Activated CD4-positive, CD25-positive, alpha-beta regulatory T cell (primary cell): Measurements from ENCODE around the gene MVP.

ENCODE experiments used
- DNase-seq, 4 experiments: peaks; one replicate each; lab custom pipeline; 2025; lab: John Stamatoyannopoulos, UW

MVP gene

GRCh38 chr16:29804455-29805231 is 15.6 kb upstream of the MVP start:
- DNase-seq, result no peak

DNA sequence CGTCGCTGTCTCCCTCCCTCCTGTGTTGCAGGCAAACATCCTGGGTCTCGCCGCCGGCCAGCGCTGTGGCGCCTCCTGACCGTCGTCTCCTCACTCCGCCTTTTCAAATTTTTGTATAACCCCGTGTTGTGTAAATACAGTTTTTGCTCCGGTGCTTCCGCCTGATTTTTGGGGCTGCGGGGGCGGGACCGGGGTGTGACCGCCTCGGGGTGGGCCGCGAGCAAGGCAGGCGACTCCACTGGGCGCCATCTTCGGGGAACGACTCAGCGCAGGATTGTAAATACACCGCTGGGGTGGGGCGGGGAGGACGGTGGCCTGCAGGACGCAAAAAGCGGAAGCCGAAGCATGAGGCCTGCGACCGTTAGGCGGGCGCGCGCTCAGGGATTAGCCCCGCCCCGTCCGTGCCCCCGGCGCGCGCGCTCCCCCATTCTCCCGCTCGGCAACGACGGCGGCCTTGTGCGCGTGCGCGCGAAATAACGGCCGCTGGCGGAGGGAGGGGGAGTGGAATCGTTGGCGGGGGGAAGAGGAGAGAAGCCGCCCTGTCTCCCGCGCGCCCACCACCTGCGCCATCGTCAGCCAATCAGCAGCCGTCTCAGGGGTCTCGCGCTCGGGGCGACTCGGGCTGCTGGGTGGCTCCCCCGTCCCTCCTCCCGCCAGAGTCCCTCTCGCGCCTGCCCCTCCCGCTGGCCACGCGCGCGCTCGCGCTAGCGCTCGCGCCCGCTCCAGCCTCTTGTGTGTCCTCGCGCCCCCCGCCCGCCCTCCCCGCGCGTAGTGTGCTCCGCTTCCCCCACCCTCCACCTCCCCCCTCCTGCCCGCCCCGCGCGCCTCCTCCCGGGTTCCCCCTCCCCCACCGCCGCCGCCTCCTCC is 14.8 kb upstream of the MVP start:
- peak; percentile 93 to 98 (median 96) for DNase-seq

DNA sequence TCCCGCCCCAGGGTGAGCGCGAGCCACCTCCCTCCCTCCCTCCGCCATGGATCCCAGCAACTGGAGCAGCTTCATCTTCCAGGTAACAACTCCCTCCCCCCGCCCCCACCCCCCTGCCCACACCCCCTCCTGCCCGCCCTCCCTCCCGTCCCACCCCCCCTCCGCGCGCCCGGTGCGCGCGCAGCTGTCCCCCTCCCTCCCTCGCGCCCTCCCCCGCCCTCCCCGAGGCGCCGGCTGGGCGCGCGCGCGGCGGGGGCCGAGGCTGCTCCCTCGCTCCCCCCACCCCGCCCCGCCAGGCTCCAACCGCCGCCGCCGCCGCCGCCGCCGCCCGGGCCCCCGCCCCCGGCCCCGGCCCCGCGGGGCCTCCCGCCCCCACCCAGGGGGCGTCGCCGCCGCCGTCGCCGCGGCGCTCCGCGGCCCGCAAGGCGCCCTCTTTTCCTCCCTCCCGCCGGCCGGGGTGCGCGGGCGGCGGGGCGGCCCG is 14.1 kb upstream of the MVP start, which contains the start of gene MAZ:
MAZ (plus strand) TSS at position 431 of the 481 bp plus-strand sequence. CDS start 173 bp downstream, outside the sequence.
- DNase-seq, result peak in 3 of 4 experiments; percentile 83 to 84 (median 83)

- DNase-seq, result peak in 3 of 4 experiments; percentile 31 to 35 (median 32)
Observed at GRCh38 chr16:29806641-29807425, 13.4 kb upstream of the MVP start.

DNA sequence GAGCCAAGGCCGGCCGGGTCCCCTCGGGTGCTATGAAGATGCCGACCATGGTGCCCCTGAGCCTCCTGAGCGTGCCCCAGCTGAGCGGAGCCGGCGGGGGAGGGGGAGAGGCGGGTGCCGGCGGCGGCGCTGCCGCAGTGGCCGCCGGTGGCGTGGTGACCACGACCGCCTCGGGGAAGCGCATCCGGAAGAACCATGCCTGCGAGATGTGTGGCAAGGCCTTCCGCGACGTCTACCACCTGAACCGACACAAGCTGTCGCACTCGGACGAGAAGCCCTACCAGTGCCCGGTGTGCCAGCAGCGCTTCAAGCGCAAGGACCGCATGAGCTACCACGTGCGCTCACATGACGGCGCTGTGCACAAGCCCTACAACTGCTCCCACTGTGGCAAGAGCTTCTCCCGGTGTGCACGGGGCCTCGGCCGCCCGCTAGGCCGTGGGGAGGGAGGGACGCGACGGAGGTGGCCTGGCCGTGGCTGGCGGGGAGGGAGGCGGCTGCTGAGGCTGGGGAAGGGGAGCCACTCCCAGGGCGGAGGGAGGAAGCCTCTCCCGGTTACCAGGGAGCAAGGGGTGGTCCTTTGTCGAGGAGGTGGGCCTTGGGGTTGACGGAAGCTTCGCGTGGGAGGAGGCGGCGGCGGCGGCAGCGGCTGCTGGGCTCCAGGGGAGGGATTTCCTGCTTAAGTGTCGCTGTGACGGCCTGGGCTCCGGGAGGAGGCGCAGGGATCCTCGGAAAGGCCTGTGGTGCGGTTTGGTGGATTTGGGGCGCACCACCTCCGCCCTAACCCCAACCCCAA is 12.6 kb upstream of the MVP start:
- DNase-seq, result peak; percentile 63 to 79 (median 76)

GRCh38 chr16:29808219-29808900 is 11.9 kb upstream of the MVP start:
- no peak for DNase-seq

- DNase-seq, result no peak
Observed at GRCh38 chr16:29809031-29809747, 11.1 kb upstream of the MVP start.

- DNase-seq, result no peak
Observed at GRCh38 chr16:29809850-29810698, 10.2 kb upstream of the MVP start.

DNA sequence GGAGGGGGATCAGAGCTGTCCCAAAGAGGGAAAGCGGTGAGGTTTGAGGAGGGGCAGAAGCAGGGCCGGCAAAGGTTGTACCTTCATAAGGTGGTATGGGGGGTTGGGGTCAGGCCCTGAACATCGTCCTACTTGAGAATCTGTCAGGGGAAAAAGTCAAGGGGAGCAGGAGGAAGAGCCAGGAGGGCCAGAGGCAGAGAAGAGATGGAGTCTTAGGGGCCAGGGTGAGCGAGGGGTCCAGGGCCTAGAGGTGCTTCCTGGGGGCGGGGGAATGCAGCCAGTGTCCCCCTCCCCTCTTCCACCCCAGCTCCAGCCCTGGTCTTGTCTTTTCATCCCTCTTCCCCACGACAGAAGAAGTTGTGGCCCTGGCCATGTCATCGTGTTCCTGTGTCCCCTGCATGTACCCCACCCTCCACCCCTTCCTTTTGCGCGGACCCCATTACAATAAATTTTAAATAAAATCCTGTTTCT is 9.5 kb upstream of the MVP start:
- no peak for DNase-seq

DNA sequence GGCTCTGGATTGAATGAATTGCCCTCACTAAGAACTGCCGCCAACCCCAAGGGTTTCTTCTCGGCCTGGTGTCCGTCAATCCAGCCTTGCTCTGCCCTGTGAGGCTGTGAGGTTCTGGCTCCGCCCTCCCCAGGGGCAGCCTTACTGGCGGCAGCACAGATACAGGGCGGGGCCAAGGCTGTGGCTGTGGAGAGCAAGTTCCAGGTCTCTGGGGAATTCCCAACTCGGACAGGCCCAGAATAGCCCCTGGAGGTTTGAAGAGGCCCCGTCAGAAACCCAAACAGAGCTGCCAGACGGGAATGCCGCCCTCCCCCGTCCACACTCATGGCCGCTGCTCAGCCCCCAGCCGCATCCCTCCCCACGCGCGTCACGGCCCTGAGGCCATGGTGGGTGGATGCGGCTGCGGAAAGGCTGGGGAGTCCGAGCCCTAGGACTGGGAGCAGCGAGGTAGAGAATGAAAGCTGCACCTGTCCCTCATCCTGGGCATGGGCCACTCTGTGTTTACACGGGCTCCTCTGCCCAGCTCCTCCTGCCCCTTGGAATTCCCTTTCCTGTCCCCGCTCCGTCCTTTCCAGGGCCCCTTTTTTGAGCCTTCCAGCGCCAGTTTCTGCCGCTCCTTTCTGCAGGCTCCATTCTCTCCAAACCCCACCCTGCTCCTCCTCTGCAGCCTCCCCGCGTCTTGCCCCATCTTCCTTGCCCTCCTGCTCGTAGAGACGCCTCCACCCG is 8.9 kb upstream of the MVP start:
- peak in 3 of 4 experiments; percentile 37 to 45 (median 44) for DNase-seq

- DNase-seq, result peak in 1 of 4 experiments; percentile 24
Observed at GRCh38 chr16:29811896-29812665, 8.2 kb upstream of the MVP start, which contains the start of gene PRRT2. Gene PRRT2 (plus strand): TSS chr16:29812193. CDS start chr16:29813055, 862 bp downstream.

DNA sequence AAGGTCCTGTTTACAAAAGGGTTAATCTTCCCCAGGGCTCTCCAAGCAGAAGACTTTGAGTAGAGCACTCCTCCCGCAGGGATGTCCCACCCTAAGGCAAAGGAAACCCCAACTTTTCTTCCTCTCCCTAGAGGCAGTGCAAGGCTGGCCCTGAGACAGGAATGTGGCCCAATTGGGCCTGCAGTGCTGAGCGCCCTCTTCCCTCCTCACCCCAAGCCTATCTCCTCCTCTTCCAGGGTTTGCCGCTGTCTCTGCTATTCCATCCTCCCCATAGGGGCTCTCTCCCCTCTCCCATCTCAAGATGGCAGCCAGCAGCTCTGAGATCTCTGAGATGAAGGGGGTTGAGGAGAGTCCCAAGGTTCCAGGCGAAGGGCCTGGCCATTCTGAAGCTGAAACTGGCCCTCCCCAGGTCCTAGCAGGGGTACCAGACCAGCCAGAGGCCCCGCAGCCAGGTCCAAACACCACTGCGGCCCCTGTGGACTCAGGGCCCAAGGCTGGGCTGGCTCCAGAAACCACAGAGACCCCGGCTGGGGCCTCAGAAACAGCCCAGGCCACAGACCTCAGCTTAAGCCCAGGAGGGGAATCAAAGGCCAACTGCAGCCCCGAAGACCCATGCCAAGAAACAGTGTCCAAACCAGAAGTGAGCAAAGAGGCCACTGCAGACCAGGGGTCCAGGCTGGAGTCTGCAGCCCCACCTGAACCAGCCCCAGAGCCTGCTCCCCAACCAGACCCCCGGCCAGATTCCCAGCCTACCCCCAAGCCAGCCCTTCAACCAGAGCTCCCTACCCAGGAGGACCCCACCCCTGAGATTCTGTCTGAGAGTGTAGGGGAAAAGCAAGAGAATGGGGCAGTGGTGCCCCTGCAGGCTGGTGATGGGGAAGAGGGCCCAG is 7.3 kb upstream of the MVP start:
- no peak for DNase-seq

DNA sequence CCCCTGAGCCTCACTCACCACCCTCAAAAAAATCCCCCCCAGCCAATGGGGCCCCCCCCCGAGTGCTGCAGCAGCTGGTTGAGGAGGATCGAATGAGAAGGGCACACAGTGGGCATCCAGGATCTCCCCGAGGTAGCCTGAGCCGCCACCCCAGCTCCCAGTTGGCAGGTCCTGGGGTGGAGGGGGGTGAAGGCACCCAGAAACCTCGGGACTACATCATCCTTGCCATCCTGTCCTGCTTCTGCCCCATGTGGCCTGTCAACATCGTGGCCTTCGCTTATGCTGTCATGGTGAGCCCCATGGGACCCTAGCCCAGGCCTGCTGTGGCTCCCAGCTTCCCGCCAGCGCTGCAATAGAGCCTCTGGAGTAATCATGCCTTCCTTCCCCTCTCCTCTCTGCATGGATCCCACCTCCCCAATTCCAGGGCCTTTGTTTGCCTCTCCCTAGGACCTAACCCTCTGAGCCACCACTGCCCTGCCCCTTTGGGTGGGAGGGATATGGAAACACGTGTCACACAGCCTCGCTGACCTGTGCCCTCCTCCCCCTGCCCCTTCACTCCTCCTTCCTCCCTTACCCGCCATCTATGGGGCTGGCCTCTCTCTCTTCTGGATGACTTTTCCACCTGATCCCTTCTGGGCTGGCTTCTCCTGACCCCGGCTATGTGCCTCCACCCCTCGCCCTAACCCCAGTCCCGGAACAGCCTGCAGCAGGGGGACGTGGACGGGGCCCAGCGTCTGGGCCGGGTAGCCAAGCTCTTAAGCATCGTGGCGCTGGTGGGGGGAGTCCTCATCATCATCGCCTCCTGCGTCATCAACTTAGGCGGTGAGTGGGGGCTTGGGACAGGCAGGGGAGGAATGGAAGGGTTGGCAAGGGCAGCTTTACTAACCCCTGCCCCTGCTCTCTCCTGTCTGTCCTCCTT is 6.4 kb upstream of the MVP start:
- no peak for DNase-seq

DNA sequence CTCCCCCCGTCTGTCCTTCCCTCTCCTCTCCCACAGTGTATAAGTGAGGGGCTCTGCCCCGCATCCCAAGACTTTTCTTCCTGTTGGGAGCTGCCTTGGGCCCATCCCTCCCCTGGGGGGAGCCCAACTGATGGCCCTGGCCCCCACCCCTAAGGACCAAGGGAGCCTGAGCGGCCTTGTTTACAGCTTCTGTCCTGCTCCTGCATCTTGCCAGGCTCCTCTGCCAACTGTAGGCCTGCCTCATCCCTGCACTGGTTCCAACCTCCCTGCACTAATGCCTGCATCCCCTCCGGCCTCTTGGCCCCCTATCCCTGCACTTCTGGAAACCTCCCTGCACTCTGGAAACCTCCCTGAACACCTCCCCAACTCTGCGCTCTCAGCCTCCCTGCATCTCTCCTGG is 5.7 kb upstream of the MVP start:
- no peak for DNase-seq
